ENCODE measurements around the gene TRIM49D1. TPM values are rescaled to one million over a fixed set of nuclear protein-coding genes. Genes with fewer than 3 reads are reported as not detected.
"Not testable (repeated sequence)": the region's sequence is repeated elsewhere in the genome, so short reads cannot be mapped to it uniquely, and the experiment has no call there.

Gene TRIM49D1
- total RNA-seq, result not detected

GRCh38 chr11:89922195-89922660 lies at the start of gene TRIM49D1:
Gene TRIM49D1 (minus strand): TSS chr11:89922245. CDS start chr11:89917710, 4,535 bp downstream.
- Mint-ChIP-seq H3K4me3 (no peak within 1 kb of the TSS), H3K27ac (no peak within 1 kb of the TSS), H3K36me3 (ENCODE audit: low read depth) (no peaks in the 10 kb centered on the region), H3K27me3 (no peaks in the 10 kb centered on the region), H3K9me3 (no peaks in the 10 kb centered on the region), H3K4me1 (no peaks in the 10 kb centered on the region)
- ChIA-PET POLR2A (no interaction called here), CTCF (no interaction called here)
- DNase-seq, result no peak

- H3K4me1 Mint-ChIP-seq; H3K36me3 Mint-ChIP-seq (ENCODE audit: low read depth); H3K9me3 Mint-ChIP-seq; H3K4me3 Mint-ChIP-seq; H3K27me3 Mint-ChIP-seq; H3K27ac Mint-ChIP-seq; DNase-seq; POLR2A ChIA-PET; CTCF ChIA-PET: not testable (repeated sequence)
Observed at GRCh38 chr11:89965737-89966136, 43.7 kb upstream of the TRIM49D1 start, which contains the start of gene TRIM64. Gene TRIM64 (plus strand): TSS chr11:89966037. CDS start chr11:89968504, 2,467 bp downstream.

- POLR2A ChIA-PET, result not testable (repeated sequence)
Observed at GRCh38 chr11:89960833-89961232, 38.8 kb upstream of the TRIM49D1 start.

GRCh38 chr11:89923764-89924163 lies 1.7 kb upstream of the TRIM49D1 start, which contains the start of gene TRIM49D2:
Gene TRIM49D2 (plus strand): TSS chr11:89924064. CDS start chr11:89926762, 2,698 bp downstream.
- DNase-seq; CTCF ChIA-PET; H3K9me3 Mint-ChIP-seq; POLR2A ChIA-PET; H3K36me3 Mint-ChIP-seq (ENCODE audit: low read depth); H3K27ac Mint-ChIP-seq; H3K27me3 Mint-ChIP-seq; H3K4me1 Mint-ChIP-seq; H3K4me3 Mint-ChIP-seq: not testable (repeated sequence)

More at GRCh38 chr11:89960833-89961232, 38.8 kb upstream of the TRIM49D1 start:
- H3K36me3 Mint-ChIP-seq (ENCODE audit: low read depth); H3K27me3 Mint-ChIP-seq; H3K9me3 Mint-ChIP-seq; H3K4me3 Mint-ChIP-seq; CTCF ChIA-PET; H3K27ac Mint-ChIP-seq; H3K4me1 Mint-ChIP-seq; DNase-seq: not testable (repeated sequence)

- not testable (repeated sequence) for H3K4me1 Mint-ChIP-seq, H3K27me3 Mint-ChIP-seq
Observed at GRCh38 chr11:89900809-89901208, 21.2 kb downstream of the TRIM49D1 start.

GRCh38 chr11:89893245-89893644 lies 28.8 kb downstream of the TRIM49D1 start:
- POLR2A ChIA-PET; H3K4me1 Mint-ChIP-seq; DNase-seq; H3K4me3 Mint-ChIP-seq; CTCF ChIA-PET; H3K27ac Mint-ChIP-seq; H3K9me3 Mint-ChIP-seq; H3K27me3 Mint-ChIP-seq; H3K36me3 Mint-ChIP-seq (ENCODE audit: low read depth): not testable (repeated sequence)

More at GRCh38 chr11:89900809-89901208, 21.2 kb downstream of the TRIM49D1 start:
- H3K9me3 Mint-ChIP-seq; DNase-seq; H3K36me3 Mint-ChIP-seq (ENCODE audit: low read depth); H3K27ac Mint-ChIP-seq; H3K4me3 Mint-ChIP-seq; POLR2A ChIA-PET; CTCF ChIA-PET: not testable (repeated sequence)

- H3K4me3 Mint-ChIP-seq; DNase-seq; CTCF ChIA-PET; POLR2A ChIA-PET; H3K9me3 Mint-ChIP-seq; H3K36me3 Mint-ChIP-seq (ENCODE audit: low read depth); H3K27me3 Mint-ChIP-seq; H3K27ac Mint-ChIP-seq; H3K4me1 Mint-ChIP-seq: not testable (repeated sequence)
Observed at GRCh38 chr11:89877511-89877910, 44.5 kb downstream of the TRIM49D1 start.

- H3K4me3 Mint-ChIP-seq; CTCF ChIA-PET; H3K9me3 Mint-ChIP-seq; H3K27me3 Mint-ChIP-seq; H3K4me1 Mint-ChIP-seq; H3K27ac Mint-ChIP-seq; POLR2A ChIA-PET; H3K36me3 Mint-ChIP-seq (ENCODE audit: low read depth); DNase-seq: not testable (repeated sequence)
Observed at GRCh38 chr11:89872588-89872987, 49.5 kb downstream of the TRIM49D1 start.

- H3K9me3 Mint-ChIP-seq; POLR2A ChIA-PET; DNase-seq; H3K4me3 Mint-ChIP-seq; H3K36me3 Mint-ChIP-seq (ENCODE audit: low read depth); H3K4me1 Mint-ChIP-seq; CTCF ChIA-PET; H3K27ac Mint-ChIP-seq; H3K27me3 Mint-ChIP-seq: not testable (repeated sequence)
Observed at GRCh38 chr11:89865223-89865622, 56.8 kb downstream of the TRIM49D1 start.

GRCh38 chr11:89863906-89864704 lies 57.9 kb downstream of the TRIM49D1 start:
- POLR2A ChIA-PET; H3K27me3 Mint-ChIP-seq; CTCF ChIA-PET; H3K27ac Mint-ChIP-seq; DNase-seq; H3K4me3 Mint-ChIP-seq; H3K9me3 Mint-ChIP-seq; H3K36me3 Mint-ChIP-seq (ENCODE audit: low read depth); H3K4me1 Mint-ChIP-seq: not testable (repeated sequence)

Other genes starting within 250 kb of the TRIM49D1 start
- not detected for gene TRIM77, start 211.9 kb downstream of the TRIM49D1 start, total RNA-seq
- not detected for gene TRIM49, start 113.7 kb downstream of the TRIM49D1 start, total RNA-seq
- gene TRIM64B, start 43.8 kb downstream of the TRIM49D1 start, total RNA-seq, result not detected
- gene TRIM49D2, start 1.8 kb upstream of the TRIM49D1 start, total RNA-seq, result not detected
- not detected for gene TRIM64, start 43.8 kb upstream of the TRIM49D1 start, total RNA-seq
- not detected for gene TRIM49C, start 108.9 kb upstream of the TRIM49D1 start, total RNA-seq
- gene UBTFL1, start 163.7 kb upstream of the TRIM49D1 start, total RNA-seq, result not detected
- gene NAALAD2, start 212.4 kb upstream of the TRIM49D1 start, total RNA-seq, result not detected

All from activated CD4-positive, alpha-beta T cell treated with anti-CD3 and anti-CD28 coated beads, Interleukin-2, amount 10 ng/mL, durations not matched to agents 7 days and 5 days (primary cell).